GM18499 (cell line): Measurements from ENCODE around the gene PAGE1.
"Not testable (repeated sequence)": the region's sequence is repeated elsewhere in the genome, so short reads cannot be mapped to it uniquely, and the experiment has no call there.

Experiments used
- ATAC-seq: cut with Tn5 transposase; IDR thresholded peaks from one replicate; pipeline ENCODE4 v1.9.1; 2021; ENCODE audit warnings: moderate number of reproducible peaks; ENCODE audit not compliant: insufficient read depth, unreplicated experiment

The PAGE1 gene, protein sequence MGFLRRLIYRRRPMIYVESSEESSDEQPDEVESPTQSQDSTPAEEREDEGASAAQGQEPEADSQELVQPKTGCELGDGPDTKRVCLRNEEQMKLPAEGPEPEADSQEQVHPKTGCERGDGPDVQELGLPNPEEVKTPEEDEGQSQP

DNA sequence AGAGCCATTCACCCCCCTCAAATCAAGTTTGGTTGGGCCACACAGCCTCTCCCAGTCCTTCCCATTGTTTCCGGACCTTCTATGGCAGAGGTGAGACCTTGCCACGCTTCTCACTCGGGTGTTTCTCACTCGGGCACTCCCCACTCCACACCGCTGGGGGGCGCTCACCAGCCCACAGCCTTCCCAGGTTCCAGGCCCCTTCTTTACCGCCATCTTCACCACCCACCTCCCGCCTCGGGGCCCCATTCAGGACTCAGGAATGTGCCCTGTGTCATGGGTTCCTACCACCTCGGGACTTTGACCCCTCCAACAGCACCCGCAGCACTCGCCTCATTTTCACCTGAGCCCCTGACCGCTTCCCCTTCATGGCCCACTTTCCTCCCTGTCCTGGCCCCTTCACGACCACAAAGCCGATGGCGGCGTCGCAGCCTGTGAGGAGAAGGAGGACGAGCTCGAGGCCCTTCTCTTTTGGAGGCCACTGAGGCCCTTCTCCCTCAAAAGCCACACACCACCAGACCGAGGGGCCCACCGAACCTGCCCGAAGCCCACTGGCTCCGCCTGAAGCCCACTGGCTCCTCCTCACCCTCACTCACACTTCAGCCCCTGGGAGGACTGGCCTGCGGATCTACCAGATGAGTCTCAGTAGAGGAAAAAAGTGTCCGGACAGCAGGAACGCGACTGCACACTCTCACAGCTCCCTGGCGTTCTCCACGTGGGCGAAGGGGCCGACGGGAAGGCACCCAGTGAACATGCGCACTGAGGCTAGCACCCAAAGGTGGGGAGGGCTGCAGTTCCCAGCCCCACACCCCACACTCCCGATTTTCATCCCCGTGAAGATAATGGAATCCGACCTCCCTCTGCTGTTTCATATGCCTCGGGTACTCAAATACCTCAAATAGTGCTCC is at the start of gene PAGE1:
TSS of gene PAGE1 (minus strand) at position 709 of the 905 bp plus-strand sequence. CDS start 1,214 bp downstream, outside the sequence.
- ATAC-seq = no peak

DNA sequence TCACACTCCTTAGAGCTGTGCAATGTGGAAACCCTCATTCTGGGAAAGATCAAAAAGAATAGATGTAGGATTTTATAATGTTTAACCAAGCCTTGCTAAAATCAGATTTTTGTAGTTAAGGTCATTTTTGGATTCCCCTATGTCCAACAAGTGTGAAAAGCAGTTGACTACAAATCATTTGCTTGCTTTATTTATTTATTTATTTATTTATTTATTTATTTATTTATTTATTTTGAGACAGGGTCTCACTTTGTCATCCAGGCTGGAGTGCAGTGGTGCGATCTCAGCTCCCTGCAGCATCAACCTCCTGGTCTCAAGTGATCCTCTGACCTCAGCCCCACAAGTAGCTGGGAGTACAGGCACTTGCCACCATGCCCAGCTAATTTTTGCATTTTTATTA is 45.7 kb upstream of the PAGE1 start:
- ATAC-seq = not testable (repeated sequence)

DNA sequence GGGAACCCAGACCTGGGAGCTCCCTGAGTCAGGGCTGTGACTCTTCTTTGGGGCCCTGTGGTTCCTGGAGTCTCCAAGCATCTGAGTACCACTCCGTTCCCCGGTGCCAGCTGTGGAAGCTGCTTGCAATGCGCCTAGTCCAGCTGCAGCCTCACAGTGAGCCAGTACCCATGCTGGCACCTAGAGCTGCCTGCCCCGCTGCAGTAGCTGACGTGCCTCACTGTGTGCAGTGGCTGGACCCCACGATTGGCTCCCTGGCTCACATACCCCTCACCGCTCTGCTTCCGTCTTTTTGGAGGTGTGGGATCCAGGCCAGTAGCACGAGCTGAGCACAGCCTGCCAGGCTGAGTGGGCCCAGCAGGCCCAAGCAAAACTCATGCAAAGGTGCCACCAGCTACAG is 32.1 kb upstream of the PAGE1 start:
- ATAC-seq = no peak

DNA sequence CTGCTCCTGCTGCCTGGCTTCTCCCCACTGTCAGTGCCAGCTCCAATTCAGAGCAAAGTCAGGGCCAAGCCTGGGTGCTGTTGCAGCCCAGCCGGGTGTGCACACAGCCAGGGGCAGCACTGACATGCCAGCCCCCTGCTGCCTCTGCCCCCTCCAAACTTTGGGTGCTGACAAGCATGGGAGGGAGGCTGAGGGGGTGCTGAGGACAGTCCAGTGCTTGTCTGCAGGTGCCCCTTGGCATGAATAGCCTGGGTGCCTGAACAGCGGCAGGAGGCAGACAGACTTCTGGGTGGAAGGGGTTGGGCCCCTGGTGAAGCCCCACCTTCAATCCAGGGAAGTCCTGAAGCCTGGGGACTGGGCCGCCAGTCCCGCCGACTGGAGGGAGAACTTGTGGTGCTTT is 31.2 kb upstream of the PAGE1 start:
- ATAC-seq = no peak

DNA sequence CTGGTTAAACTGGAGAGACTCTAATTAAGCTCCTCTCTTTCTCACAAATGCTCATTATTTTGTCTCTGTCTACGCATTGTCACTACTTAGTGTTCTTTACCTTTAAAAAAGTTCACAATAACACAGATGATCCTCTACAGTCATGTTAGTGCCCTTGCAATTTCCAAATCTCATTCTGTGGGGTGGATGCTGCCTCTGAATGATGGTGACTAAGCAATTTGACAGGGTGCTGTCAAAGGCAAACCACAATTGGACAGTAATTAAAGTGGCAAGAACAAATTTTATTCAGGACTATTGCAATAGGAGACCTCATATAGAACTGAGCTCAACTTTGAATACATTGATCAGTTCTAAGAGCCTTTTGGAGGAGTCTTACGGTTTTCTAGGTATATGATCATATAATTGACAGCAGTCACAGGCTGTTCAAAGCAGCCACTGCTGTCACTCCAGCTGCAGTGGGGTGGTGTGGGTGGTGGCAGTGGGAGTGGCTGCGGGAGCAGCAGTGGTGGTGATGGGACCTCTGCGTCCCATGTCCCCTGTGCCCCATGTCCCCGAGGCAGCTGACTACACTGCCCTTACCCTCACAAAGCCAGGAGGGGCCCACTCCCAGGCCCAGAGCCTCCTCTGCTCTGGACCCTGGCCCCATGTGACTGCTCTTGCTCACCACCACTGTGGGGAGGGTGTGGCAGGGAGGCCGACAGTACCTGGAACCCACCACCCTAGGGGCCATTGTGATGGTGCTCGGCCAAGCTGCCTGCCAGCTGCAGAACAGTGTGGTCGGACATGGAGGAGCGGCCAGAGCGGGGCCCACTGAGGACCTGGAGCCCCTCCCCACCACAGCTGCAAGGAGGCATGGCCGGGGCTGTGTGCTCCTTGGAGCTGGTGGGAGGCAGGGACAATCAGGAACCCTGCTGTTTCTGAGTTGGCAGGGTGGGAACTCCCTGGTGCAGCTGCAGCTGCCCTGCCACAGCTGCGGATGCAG is 30.4 kb upstream of the PAGE1 start:
- no peak for ATAC-seq

DNA sequence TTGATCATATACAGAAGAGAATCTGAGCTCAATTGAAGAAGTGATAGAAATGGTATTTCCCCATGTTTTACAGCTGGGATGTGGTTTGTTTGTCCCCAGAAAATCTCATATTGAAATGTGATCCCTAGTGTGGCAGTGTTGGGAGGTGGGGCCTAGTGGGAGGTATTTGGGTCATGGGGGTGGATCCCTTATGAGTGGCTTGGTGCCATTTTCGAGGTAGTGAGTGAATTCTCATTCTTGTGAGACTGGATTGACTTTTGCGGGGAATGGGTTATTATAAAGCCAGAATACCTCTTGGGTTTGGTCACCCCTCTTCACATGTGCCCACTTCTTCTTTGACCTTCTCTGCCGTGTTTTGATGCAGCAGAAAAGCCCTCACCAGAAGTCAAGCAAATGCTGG is 29.6 kb upstream of the PAGE1 start:
- ATAC-seq = no peak

DNA sequence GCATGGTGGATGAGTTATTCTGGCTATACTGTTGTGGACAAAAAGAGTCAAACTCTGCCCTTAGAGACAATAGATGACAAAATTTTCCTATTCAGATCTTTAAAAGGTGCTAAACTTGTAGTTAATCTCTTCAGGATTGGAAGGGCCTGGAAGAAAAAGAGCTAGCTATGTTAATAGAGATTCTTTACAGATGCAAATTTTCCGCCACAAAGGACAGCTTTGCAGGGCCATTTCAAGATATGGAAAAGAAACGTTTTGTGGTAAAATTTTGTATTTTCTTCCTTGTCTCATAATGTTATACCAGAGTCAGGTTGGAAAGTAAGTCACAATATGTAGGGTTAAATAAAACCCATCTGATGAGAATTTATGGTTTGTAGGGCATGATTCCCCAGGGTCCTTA is 24.3 kb upstream of the PAGE1 start:
- not testable (repeated sequence) for ATAC-seq

DNA sequence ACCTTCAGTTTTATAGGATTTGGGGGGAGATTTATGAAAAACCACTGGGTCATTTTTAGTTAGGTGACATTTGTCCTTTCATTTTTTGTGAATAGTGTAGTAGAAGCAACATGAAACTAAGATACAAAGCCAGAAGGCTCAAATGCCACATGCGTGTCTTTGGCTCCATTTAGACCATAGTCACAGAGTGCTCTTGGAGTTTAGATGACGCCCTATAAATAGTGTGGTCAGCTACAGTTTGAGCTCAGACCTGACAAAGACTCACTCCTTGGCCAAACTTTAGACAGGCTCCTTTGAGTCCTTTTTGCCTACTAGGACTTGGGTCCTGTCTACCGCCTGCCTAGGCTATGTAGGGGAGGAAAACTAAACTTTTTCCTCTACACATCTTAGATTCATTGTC is 16.8 kb upstream of the PAGE1 start:
- no peak for ATAC-seq

DNA sequence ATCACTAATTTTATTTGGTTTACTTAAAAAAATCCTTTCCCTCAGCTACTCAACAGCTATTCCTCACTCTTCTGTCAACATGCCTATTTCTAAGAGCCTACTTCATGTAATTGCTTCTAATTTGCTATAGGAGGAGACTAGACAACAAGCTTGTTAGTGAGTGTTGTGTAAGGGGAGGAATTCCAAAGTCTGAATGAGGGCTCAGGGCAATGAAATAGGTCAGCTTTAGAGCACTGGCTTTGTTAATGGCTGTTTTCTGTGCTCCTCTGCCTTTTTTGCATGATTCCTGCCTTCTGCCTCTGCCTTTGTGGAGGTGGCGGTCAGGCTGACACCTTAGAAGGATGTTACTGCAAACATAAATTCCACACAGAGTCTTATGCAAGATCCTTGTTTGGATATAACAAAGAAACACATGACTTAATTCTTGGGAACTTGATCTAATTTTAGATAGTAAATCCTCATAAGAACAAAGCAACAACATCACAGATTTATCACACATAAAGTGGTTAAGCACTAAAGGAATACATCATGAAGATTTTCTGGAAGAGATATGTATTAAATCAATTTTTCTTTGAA is 15.0 kb upstream of the PAGE1 start:
- ATAC-seq = no peak

DNA sequence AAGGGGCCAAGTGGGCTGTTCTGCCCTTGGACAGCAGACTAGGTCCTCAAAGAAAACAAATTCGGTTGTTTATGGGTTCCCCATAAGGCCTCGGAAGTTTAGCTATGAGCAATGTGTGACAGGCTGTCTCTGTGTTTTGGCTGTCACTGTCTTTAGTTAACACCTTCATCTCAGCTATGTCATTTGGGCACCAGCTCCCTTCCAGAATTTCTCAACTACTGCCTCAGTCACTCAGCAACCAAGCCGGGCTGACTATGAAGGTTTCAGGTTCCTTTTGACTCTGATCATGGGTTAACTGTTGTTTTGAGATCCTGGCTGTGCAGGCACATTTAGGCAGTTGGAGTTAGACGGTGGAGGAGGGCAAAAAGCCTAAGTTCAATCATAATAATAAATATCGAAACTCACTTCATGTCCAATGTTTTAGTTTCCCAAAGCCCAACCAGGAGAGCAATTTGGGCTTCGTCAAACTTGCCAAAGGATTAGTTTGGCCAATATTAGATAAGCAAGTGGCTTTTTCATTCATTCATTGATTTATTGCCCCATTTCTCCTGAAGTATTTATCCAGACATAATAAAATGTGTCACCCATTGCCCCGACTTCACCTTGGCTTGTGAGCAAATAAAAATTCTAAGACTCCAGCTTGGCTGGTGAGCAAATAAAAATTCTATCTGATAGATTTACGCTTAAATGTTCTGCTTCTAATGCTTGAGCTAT is 9.1 kb upstream of the PAGE1 start:
- ATAC-seq = no peak

DNA sequence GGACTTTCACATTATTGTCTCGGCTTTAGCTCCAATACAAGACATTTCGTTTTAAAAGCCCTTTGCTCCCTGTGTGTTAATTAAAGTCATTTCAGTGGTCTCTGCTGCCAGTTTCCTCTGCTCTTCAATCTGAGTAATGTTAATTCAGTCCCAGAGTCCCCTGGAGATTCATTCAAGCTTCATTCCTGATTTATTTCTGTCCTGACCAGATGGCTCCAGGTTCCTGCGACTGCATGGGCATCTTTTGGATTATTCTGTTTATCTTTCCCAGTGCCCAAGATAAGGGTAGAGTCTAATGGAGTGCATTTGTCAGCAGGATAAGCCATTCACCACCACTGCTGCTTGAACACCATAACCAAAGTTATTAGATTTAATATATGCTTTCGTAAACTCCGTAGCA is 6.1 kb upstream of the PAGE1 start:
- no peak for ATAC-seq

DNA sequence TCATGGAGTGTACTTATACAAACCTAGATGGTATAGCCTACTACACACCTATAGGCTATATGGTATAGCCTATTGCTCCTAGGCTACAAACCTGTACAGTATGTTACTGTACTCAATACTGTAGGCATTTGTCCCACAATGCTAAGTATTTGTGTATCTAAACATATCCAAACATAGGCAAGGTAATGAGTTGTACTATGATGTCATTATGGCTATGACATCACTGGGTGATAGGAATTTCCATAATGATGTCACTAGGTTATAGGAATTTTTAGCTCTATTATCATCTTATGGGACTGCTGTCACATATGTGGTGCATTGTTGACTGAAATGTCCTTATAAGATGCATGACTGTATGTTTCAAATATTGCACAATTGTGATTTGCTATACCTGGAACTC is 5.5 kb upstream of the PAGE1 start:
- ATAC-seq = no peak

DNA sequence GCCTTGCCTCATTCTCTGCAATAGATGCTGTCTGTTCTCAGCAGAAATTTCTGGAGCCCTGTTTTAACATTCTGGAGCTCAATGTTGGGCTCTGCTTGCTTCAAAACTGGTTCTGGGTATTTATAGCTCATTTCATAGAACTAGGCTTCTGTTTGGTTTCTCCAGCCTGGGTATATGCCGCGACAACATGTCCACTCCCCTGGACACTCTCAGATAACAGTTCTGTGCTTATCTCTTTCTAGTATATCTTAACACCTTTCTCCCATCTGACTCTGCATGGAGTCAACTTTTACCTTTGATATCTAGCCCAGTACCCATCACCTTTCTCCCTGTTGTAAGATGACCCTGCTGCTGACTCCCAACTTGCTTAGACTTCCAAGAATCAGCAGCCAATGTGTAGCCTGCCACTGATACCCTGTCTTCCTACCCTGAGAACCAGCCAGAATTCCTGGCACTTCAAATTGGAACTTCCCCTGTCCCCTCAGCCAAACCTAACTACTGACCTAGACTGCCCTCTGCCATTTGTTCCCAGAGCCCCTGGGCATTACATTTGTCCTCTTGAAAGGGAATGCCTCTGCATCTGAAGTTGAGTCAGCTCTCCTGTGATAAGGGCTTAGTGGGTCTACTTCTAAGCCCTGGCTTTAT is 20.6 kb downstream of the PAGE1 start:
- no peak for ATAC-seq

DNA sequence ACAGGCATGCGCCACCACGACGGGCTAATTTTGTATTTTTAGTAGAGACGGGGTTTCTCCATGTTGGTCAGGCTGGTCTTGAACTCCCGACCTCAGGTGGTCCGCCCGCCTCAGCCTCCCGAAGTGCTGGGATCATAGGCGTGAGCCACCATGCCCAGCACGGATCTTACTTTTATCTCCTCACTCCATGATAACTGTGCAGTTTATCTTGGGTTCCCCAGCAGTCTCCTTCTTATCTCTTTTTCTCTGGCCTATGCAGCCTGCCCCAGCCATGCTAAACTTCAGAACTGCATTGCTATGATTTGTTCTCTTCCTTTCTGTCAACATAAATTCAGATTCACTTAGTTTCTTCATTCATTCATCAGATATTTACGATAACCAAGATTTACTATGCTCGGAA is 22.4 kb downstream of the PAGE1 start:
- no peak for ATAC-seq

DNA sequence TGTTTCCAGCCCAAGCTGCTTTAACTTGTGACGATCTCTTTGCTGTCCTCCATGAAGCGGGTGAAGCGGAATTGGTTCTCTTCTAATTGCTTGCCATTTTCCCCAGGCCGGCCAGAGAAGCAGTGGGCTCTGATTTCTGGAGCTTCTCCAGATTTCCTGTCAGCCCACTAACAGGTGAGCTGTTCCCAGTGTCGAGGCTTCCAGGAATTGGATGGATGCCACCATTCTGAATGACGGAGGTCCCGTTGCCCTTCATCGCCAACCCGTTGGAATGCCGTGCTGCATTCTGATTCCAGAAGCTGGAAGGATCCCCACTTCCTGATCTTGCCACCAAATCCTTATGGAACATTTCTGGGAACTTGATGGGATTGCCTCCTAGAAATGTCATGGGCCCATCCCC is 31.0 kb downstream of the PAGE1 start:
- ATAC-seq = no peak

DNA sequence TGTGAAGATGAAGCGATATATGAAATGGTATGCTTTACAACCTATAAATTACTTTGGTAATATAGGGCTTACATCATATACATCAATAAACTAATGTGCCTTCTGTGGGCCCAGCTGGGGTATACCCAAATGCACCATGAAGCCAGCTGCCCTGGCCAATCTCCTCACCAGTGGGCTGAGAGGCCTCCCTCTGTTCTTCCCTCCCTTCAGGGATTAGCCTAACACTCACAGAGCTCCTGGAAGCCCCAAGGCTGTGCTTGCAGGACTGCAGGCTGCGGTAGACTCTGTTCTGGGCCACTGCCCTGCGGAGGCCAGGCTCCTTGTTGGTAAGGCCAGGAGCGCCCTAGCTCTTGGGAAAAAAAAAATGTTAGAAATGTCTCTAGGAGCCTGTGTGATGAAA is 33.9 kb downstream of the PAGE1 start:
- ATAC-seq = no peak

DNA sequence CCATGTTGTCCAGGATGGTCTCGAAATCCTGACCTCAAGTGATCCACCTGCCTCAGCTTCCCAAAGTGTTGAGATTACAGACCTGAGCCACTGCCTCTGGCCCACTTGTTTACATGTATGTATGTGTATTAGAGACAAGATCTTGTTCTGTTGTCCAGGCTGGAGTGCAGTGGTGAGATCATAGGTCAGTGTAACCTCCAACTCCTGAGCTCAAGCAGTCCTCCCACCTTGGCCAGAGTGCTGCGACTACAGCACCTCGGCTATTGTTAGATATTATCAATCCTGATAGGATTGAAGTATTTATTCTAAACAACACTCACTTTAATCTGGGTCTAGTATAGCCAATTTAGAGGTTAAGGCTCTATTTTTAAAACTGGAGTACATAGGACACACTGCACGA is 36.0 kb downstream of the PAGE1 start:
- ATAC-seq = no peak

DNA sequence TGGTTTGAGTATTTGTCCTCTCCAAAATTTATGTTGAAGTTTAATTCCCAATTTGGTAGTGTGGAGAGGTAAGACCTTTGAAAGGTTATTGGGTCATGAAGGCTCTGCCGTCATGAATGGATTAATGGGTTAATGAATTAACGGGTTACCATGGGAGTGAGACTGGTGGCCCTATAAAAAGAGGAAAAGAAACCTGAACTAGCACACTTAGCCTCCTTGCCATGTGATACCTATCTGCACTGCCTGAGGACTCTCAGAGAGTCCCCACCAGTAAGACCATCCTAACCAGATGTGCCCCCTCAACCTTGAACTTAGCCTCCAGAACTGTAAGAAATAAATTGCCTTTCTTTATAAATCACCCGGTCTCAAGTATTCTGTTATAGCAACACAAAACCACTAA is 39.3 kb downstream of the PAGE1 start:
- ATAC-seq = no peak

DNA sequence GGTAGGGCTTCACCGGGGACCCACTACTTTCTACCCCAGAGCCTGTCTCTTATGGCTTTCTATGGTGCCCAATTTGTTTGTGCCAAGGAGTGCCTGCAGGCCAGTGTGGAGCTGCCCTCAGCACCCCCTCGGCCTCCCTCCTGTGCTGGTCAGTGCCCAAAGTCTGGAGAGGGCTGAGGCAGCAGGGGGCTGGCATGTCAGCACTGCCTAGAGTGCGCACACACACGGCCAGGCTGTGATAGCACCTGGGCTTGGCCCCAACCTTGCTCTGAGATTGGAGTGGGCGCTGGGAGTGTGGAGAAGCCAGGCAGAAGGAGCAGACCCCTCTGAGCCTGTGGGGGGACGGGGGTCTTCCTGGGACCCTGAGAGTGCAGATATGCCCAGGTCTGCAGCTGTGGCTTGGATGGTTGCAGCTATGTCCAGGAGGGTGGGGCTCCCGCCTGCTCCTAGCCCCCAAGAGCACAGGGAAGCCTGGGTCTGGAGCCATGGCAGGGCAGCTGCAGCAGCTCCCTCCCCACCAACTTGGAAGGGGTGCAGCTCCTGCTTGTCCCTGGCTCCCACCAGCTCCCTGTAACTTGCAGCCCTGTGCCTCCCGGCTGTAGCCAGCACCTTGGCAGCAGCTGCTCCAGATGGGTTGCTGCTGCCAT is 50.7 kb downstream of the PAGE1 start:
- ATAC-seq = no peak
